Retinal pigment epithelial cell (primary cell): Measurements from ENCODE around the gene CENPN.

ENCODE experiments used
- DNase-seq: peaks from one replicate; pipeline ENCODE4 v3.0.0-alpha.2; 2010; ENCODE audit warnings: low read depth
- H3K4me3 ChIP-seq: 2 replicates; pipeline ENCODE4 v1.5.1; 2011; ENCODE audit warnings: mild to moderate bottlenecking, low read length, control low read depth, moderate library complexity
- TF ChIP-seq, protein P1 (sequence below): conservative IDR thresholded peaks from 2 replicates; pipeline ENCODE4 v1.5.1; 2011; ENCODE audit warnings: low read depth, low read length, control low read depth, inconsistent platforms

The CENPN gene

DNA sequence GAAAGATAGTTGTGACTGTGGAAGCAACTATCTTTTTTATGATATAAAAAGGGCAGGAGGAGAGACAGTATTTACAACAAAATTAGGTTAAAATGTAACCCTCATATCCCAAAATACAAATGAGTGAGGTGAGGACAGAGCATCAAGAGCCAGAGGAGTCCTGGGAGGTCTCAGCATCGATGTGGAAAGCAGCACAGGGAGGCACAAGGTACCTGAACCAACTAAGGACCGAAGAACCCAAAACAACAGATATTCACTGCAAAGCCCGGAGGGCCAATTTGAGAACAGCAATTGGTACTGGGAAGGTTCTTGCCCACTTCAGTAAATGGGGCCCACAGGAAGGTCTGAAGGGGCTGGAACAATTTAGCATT is 37.9 kb upstream of the CENPN start:
- TF ChIP-seq, protein P1, sequence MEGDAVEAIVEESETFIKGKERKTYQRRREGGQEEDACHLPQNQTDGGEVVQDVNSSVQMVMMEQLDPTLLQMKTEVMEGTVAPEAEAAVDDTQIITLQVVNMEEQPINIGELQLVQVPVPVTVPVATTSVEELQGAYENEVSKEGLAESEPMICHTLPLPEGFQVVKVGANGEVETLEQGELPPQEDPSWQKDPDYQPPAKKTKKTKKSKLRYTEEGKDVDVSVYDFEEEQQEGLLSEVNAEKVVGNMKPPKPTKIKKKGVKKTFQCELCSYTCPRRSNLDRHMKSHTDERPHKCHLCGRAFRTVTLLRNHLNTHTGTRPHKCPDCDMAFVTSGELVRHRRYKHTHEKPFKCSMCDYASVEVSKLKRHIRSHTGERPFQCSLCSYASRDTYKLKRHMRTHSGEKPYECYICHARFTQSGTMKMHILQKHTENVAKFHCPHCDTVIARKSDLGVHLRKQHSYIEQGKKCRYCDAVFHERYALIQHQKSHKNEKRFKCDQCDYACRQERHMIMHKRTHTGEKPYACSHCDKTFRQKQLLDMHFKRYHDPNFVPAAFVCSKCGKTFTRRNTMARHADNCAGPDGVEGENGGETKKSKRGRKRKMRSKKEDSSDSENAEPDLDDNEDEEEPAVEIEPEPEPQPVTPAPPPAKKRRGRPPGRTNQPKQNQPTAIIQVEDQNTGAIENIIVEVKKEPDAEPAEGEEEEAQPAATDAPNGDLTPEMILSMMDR, result no peak
- no peak for DNase-seq
- H3K4me3 ChIP-seq, result no peak overlapping the region

DNA sequence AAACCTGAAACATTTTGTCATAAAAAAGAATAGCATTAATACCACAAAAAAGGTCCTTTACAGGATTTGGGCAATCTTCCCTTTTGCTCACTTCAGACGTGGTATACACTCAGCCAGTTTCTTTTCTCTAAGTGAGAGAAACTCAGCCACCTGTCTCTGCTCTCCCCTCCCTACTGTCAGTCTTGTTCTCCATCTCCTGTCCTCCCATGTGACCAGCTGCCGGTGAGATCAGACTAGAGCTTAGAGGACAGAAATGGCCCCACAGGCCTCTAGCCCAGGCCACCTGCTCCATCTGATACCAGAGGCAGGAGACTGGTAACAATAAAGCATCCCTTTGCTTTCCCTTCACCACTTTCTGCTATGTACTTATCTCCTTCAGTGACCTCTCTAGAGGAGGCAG is 35.2 kb upstream of the CENPN start:
- DNase-seq, result no peak
- no peak overlapping the region for H3K4me3 ChIP-seq
- TF ChIP-seq, protein P1, result no peak

DNA sequence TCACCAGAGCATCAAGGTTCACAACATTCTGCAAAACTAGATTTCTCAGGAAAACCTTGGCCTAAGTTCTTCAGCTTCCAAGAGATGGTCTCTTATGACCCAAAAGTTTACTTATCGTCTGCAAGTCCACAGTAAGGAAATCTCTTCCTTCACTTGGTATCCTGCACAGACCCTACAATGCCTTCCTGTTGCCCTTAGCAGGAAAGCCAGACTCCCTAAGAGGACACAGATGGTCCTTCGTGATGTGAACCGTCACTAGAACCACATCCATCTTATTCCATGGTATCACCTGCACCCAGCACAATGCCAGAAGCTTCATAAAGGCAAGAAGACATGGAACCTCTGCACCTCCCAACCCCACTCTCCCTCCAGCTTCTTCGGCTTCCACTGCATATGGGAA is 34.4 kb upstream of the CENPN start:
- TF ChIP-seq, protein P1, result no peak
- no peak for DNase-seq
- no peak overlapping the region for H3K4me3 ChIP-seq

DNA sequence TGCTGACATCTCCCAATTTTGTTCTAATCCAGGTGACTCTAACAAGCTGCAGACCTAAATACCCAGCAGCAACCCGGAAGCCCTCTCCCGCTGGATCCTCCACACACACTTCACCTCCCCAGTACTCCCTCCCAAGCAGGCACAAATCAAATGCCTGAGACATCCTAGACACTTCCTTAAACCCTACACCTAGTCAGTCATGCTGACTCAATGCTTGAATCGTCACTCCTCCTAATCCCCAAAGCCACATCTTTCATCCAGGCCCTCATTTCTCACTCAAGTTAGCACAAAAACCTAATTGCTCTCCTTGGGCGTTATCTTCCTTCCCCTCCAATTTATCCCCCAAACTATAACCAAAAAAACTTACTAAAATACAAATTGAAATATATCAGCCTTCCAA is 33.0 kb upstream of the CENPN start:
- DNase-seq, result no peak
- TF ChIP-seq, protein P1, result no peak
- H3K4me3 ChIP-seq, result no peak overlapping the region

DNA sequence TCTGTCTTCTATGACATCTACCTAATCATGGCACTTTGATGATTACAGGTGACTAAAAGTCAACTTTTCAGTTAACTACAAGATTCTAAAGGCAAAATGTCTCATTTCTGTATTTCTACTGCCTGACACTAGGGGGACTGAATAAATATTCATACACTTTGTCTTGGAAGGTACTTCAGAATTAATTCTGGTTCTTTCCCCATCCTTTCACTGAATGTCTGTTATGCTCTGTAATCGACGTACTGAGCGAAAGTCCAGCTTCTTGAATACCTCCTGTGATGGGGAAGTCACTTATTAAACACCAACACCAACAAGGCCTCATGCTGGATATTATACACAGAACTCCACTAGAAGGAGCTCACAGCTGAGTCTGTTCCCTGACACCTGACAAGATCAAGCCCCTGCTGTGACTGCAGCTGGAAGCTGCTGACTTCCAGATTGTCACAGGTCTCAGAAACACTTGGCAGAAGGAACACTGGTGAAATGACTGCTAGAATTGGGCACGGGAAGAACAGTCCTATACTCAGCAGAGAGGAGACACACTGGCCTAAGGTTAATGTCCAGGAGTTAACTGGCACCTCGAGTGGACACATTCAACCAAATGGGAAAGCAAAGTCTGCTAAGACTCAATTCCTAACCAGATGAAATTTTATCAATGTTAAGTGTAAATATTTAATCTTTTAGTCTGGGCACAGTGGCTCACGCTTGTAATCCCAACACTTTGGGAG is 32.2 kb upstream of the CENPN start:
- no peak for DNase-seq

DNA sequence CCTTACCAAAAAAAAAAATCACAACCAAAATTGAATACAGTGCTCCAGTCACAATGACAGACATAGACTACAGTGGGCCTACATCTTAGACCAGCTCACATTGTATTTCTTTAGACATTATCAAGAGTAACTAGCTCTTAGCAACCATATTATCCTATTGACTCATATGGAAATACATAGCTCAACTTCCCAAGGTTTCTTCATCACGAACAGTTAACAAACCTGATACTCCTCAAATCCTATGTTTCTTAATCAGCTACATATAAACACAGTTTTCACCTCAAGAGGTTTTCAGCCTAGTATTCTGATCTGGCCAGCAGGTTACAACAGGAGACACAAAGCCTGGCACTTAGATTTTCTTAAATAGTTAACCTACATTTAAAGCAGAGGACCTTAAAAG is 30.1 kb upstream of the CENPN start:
- no peak for DNase-seq
- TF ChIP-seq, protein P1, result no peak
- no peak overlapping the region for H3K4me3 ChIP-seq

More for the DNA sequence above, 32.2 kb upstream of the CENPN start:
- H3K4me3 ChIP-seq, result no peak overlapping the region
- TF ChIP-seq, protein P1, result peak; percentile 44

DNA sequence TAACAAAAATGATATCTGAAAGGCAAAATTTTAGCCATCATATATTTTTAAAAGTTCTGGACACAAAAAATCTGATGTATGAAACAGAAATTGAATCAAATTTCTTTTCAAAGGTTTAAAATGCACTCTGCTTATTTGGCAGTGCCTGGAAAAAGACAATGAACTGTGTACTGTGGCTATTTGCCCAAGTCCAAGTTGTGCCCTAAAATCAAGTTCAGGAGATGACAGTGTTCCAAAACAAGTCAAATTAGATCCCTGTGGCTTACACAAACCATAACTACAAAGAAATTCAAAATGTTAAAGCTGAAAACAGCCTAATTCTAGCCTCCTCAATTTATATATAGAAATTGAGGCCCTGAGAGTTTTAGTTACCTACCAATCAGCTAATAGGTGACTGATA is 25.9 kb upstream of the CENPN start:
- TF ChIP-seq, protein P1, result no peak
- no peak overlapping the region for H3K4me3 ChIP-seq
- DNase-seq, result no peak
